Gastrocnemius medialis (tissue), 4 donors: Measurements from ENCODE around the gene CHCHD10.

Experiments used
- POLR2A ChIP-seq, 2 donors: fragments of 450-650 bp; IDR thresholded peaks; one replicate each; pipeline ENCODE4 v1.6.1; 2017; ENCODE audit warnings: antibody characterized with exemption in 2 of 2, mild to moderate bottlenecking in 2 of 2, moderate library complexity in 2 of 2
- TF ChIP-seq, protein P1 (sequence below), 5 experiments: fragments of 450-650 bp in 3 of 5; fragments of 200-600 bp in 2 of 5; sonication (generic) in 2 of 5; IDR thresholded peaks in 4 of 5; conservative IDR thresholded peaks in 1 of 5; 1 replicate in 4 of 5; 2 replicates in 1 of 5; pipeline ENCODE4 v1.5.1; 2016 to 2019; ENCODE audit warnings: antibody characterized with exemption in 5 of 5, mild to moderate bottlenecking in 3 of 5, moderate library complexity in 3 of 5

- TF ChIP-seq, protein P1, sequence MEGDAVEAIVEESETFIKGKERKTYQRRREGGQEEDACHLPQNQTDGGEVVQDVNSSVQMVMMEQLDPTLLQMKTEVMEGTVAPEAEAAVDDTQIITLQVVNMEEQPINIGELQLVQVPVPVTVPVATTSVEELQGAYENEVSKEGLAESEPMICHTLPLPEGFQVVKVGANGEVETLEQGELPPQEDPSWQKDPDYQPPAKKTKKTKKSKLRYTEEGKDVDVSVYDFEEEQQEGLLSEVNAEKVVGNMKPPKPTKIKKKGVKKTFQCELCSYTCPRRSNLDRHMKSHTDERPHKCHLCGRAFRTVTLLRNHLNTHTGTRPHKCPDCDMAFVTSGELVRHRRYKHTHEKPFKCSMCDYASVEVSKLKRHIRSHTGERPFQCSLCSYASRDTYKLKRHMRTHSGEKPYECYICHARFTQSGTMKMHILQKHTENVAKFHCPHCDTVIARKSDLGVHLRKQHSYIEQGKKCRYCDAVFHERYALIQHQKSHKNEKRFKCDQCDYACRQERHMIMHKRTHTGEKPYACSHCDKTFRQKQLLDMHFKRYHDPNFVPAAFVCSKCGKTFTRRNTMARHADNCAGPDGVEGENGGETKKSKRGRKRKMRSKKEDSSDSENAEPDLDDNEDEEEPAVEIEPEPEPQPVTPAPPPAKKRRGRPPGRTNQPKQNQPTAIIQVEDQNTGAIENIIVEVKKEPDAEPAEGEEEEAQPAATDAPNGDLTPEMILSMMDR (IDR thresholded peaks at IDR 0.05 in 4 of 5, conservative IDR thresholded peaks at IDR 0.05 in 1 of 5), result no peak
- TF ChIP-seq POLR2A (IDR thresholded peaks at IDR 0.05), result no peak
Observed at GRCh38 chr22:23718371-23719165, 49.2 kb downstream of the CHCHD10 start.
